T-helper 1 cell treated with Interleukin-12 subunit alpha and Interleukin-12 subunit beta and Interleukin-4 antibody, amounts not matched to agents 30 μg/mL and 1 μg/mL, for 36 hours (primary cell): ENCODE measurements around the gene NADK.

ENCODE experiments used
- H3K27ac Mint-ChIP-seq: one replicate; pipeline ENCODE4 v1.8.0; 2021; ENCODE audit warnings: mild to moderate bottlenecking, mixed read lengths
- H3K27me3 Mint-ChIP-seq: one replicate; pipeline ENCODE4 v1.8.0; 2021; ENCODE audit warnings: low read depth, mixed read lengths
- H3K36me3 Mint-ChIP-seq: one replicate; pipeline ENCODE4 v1.8.0; 2021; ENCODE audit warnings: low read depth, mixed read lengths
- H3K4me1 Mint-ChIP-seq: one replicate; pipeline ENCODE4 v1.8.0; 2021; ENCODE audit warnings: low read depth, mixed read lengths
- H3K4me3 Mint-ChIP-seq: one replicate; pipeline ENCODE4 v1.8.0; 2021; ENCODE audit warnings: mild to moderate bottlenecking, moderate library complexity, mixed read lengths
- H3K9me3 Mint-ChIP-seq: one replicate; pipeline ENCODE4 v1.8.0; 2021; ENCODE audit warnings: mixed read lengths

Gene NADK

DNA sequence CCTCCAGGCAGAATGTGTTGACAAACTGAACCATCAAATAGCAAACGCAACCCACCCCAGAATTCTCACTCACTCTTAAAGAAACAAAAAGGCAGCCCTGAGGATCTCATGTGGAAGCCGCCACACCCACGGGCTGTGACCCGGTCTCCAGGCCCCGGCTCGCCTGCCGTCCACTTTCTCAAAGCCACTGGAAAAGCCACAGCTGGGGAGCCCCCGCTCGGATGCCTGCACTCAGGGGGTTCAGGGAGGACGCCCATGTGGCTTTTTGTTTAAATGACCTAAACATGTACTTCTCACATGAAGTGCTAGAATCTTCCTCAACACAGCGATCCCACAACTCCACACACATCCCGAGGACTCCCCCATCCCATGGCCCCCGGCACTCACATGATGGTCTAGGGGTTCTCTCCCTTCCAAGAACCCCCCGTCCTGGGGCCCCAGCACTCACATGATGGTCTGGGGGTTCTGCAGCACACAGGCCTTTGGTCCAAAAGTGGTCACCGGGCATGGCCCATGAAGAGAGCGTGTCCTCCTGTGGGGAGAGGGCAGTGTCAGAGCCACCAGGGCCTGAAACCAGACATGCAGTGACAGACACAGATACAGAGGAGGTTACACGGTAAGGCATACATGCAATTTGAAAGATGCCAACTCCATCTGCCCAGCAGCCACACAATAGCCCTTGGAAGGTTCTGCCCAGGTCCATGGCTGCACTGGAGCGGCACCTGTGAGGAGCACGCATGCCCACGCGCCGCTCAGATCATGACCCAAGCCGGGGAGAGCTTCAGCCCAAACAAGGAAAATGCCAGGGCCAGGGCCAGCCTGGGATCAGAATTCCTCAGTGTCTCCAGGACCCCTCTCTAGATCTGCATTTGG lies 16.5 kb downstream of the NADK start:
- Mint-ChIP-seq H3K9me3 (no peaks in the 10 kb centered on the region), H3K4me3 (no peak overlapping the region), H3K27me3 (no peaks in the 10 kb centered on the region), H3K36me3 (peaks cover 16% of the 10 kb centered on the region), H3K4me1 (no peaks in the 10 kb centered on the region), H3K27ac (no peak overlapping the region)

DNA sequence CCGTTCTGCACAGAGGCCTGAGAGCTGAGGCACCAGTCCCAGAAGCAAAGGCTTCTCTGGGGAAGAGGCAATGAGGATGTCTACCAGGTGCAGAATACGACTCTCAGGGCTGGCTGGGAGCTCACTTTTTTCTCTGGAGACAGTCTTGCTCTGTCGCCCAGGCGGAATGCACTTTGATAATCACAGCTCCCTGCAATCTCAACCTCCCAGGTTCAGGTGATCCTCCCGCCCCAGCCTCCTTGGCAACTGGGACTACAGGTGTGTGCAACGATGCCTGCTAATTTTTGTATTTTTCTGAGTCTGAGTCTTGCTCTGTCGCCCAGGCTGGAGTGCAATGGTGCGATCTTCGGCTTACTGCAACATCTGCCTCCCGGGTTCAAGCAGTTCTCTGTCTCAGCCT lies 17.6 kb downstream of the NADK start:
- H3K4me1 Mint-ChIP-seq: no peaks in the 10 kb centered on the region
- peaks cover 17% of the 10 kb centered on the region for H3K36me3 Mint-ChIP-seq
- no peaks in the 10 kb centered on the region for H3K9me3 Mint-ChIP-seq
- H3K27ac Mint-ChIP-seq: no peak overlapping the region
- H3K4me3 Mint-ChIP-seq: no peak overlapping the region
- H3K27me3 Mint-ChIP-seq: no peaks in the 10 kb centered on the region

DNA sequence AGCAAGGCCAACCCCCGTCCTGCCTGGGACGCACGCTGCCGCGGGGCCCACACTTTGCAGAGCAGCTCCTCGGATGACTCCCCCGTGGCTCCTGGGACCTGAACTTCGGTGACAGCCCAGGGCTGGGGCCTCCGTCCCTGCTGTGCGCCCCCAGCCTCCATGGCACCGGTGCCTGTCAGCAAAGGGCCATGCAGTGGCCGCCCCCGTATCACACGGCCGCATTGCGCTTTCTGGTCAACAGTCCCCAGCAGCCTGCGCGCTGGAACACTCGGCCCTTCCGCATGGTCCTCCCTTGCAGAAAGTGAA lies 18.0 kb downstream of the NADK start:
- Mint-ChIP-seq H3K4me3 (no peak overlapping the region), H3K36me3 (peaks cover 17% of the 10 kb centered on the region), H3K9me3 (no peaks in the 10 kb centered on the region), H3K4me1 (no peaks in the 10 kb centered on the region), H3K27me3 (no peaks in the 10 kb centered on the region), H3K27ac (no peak overlapping the region)

- Mint-ChIP-seq H3K36me3 (peaks cover 16% of the 10 kb centered on the region), H3K4me1 (no peaks in the 10 kb centered on the region), H3K9me3 (no peaks in the 10 kb centered on the region), H3K4me3 (no peak overlapping the region), H3K27ac (no peak overlapping the region), H3K27me3 (no peaks in the 10 kb centered on the region)
Measured at GRCh38 chr1:1759456-1760344, 18.6 kb downstream of the NADK start.

- Mint-ChIP-seq H3K4me3 (no peak overlapping the region), H3K4me1 (no peaks in the 10 kb centered on the region), H3K27ac (no peak overlapping the region), H3K36me3 (peaks cover 15% of the 10 kb centered on the region), H3K27me3 (no peaks in the 10 kb centered on the region), H3K9me3 (no peaks in the 10 kb centered on the region)
Measured at GRCh38 chr1:1758692-1759455, 19.4 kb downstream of the NADK start.

DNA sequence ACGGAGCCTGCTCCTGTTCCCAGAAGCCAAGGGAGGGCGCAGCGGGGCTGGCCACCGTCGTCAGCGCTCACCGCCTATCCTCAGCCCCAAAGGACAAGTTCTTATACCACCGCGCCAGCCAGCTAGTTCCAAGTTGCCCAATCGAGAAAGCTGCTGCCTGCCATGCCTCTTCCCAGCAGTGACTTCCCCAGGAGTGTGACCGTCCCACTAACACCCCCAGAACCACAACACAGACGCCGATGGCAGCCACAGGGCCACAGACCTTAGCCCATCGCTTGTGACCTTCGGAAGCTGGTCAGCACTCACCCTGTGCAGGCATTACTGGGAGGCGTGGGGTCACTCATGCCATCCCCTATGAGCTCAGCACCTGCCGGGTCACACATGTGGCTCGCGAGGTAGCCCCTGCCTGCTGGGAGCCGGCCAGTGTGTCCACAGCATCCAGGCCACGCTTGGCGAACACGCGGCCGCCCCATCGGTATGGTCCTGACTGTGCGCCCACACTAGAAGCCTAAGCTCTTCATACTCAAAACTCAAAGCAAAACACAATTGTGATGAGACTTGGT lies 20.1 kb downstream of the NADK start:
- H3K9me3 Mint-ChIP-seq: no peaks in the 10 kb centered on the region
- H3K4me3 Mint-ChIP-seq: no peak overlapping the region
- H3K27ac Mint-ChIP-seq: no peak overlapping the region
- no peaks in the 10 kb centered on the region for H3K4me1 Mint-ChIP-seq
- H3K36me3 Mint-ChIP-seq: peaks cover 15% of the 10 kb centered on the region
- no peaks in the 10 kb centered on the region for H3K27me3 Mint-ChIP-seq

- peaks cover 15% of the 10 kb centered on the region for H3K36me3 Mint-ChIP-seq
- H3K4me3 Mint-ChIP-seq: no peak overlapping the region
- H3K4me1 Mint-ChIP-seq: no peaks in the 10 kb centered on the region
- H3K27me3 Mint-ChIP-seq: no peaks in the 10 kb centered on the region
- no peaks in the 10 kb centered on the region for H3K9me3 Mint-ChIP-seq
- no peak overlapping the region for H3K27ac Mint-ChIP-seq
Measured at GRCh38 chr1:1757422-1758058, 20.7 kb downstream of the NADK start.

DNA sequence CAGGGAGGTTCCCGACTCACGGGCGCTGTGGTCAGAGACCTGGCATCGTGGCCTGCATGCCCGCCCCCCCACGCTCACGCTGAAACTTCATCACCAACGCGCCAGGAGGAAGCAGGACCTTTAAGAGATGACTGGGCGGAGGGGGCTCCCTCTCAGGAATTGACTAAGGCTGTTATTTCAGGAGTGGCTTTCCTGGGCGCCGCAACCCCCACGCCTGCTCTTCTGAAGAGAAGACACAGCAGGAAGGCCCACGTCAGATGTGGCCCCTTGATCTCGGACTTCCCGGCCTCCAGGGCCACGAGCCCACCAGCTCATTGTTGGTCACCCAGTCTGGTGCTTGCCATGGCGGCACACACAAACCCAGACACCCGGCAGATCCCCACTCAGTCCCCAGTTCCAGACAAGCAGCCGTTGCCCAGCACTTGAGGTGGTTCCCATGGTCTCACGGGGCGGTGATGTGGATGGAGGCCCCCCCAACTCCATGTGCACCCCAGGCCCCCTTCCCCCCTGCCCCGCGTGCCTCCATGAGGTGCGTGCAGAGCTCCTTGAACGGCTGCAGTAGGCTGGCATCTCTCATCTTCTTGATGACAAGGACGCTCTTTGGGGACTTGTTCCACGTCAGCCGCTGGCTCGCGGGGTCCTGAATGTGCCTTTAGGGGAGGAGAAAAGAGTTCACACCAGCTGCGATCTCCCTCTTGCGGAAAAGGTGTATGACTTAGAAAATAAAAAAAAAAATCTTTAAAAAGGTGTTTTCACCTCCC lies 21.4 kb downstream of the NADK start:
- H3K36me3 Mint-ChIP-seq: peaks cover 16% of the 10 kb centered on the region
- H3K27ac Mint-ChIP-seq: no peak overlapping the region

GRCh38 chr1:1755852-1756251 lies 22.4 kb downstream of the NADK start:
- Mint-ChIP-seq H3K27me3 (no peaks in the 10 kb centered on the region), H3K4me3 (no peak overlapping the region), H3K27ac (no peak overlapping the region), H3K9me3 (no peaks in the 10 kb centered on the region), H3K4me1 (no peaks in the 10 kb centered on the region), H3K36me3 (peaks cover 9% of the 10 kb centered on the region)

More for the DNA sequence above, 21.4 kb downstream of the NADK start:
- Mint-ChIP-seq H3K4me3 (no peak overlapping the region), H3K27me3 (no peaks in the 10 kb centered on the region), H3K9me3 (no peaks in the 10 kb centered on the region), H3K4me1 (no peaks in the 10 kb centered on the region)

- H3K27ac Mint-ChIP-seq: no peak overlapping the region
Measured at GRCh38 chr1:1755426-1755825, 22.8 kb downstream of the NADK start.

GRCh38 chr1:1754051-1754815 lies 24.0 kb downstream of the NADK start:
- Mint-ChIP-seq H3K27ac (no peak overlapping the region), H3K27me3 (no peaks in the 10 kb centered on the region), H3K9me3 (no peaks in the 10 kb centered on the region), H3K4me1 (no peaks in the 10 kb centered on the region), H3K36me3 (peaks cover 9% of the 10 kb centered on the region), H3K4me3 (no peak overlapping the region)

More at GRCh38 chr1:1755426-1755825, 22.8 kb downstream of the NADK start:
- Mint-ChIP-seq H3K27me3 (no peaks in the 10 kb centered on the region), H3K36me3 (peaks cover 9% of the 10 kb centered on the region), H3K4me3 (no peak overlapping the region), H3K4me1 (no peaks in the 10 kb centered on the region), H3K9me3 (no peaks in the 10 kb centered on the region)

GRCh38 chr1:1753607-1754005 lies 24.7 kb downstream of the NADK start:
- Mint-ChIP-seq H3K36me3 (peaks cover 9% of the 10 kb centered on the region), H3K27ac (no peak overlapping the region), H3K4me3 (no peak overlapping the region), H3K9me3 (no peaks in the 10 kb centered on the region), H3K4me1 (peaks cover under 1% of the 10 kb centered on the region), H3K27me3 (no peaks in the 10 kb centered on the region)
